T-cell (primary cell): ENCODE results near the gene PMEPA1. TPM values are rescaled to one million over a fixed set of nuclear protein-coding genes. Genes with fewer than 3 reads are reported as not detected.

Source experiments
- ATAC-seq, 4 experiments: fragments of 200-7000 bp in 3 of 4; fragments of 150-1000 bp in 1 of 4; cut with Tn5 transposase; replicated peaks in 1 of 4; 1 replicate in 3 of 4; 2 replicates in 1 of 4; pipeline ENCODE4 v1.10.0; 2021; ENCODE audit warnings: moderate library complexity in 3 of 4, mild to moderate bottlenecking in 2 of 4, moderate number of reproducible peaks in 1 of 4
- CTCF ChIA-PET, 2 donors: fragments of 300-600 bp; sonication (Branson Sonifier 250); formaldehyde crosslinking; loops; one replicate each; lab custom pipeline; 2022; ENCODE audit warnings: antibody characterized with exemption in 2 of 2; lab: Charles Lee
- POLR2A ChIA-PET, 2 donors: fragments of 300-600 bp; sonication (Branson Sonifier 250); formaldehyde crosslinking; loops; one replicate each; lab custom pipeline; 2022; ENCODE audit warnings: antibody characterized with exemption in 2 of 2; lab: Charles Lee
- DNase-seq, 35 experiments: peaks; one replicate each; pipeline versions ENCODE4 v3.0.0 to v3.0.0-alpha.2; 2013 to 2023
- H3K27ac ChIP-seq: one replicate; pipeline ENCODE4 v1.5.1; 2013; ENCODE audit warnings: low read length
- H3K27me3 ChIP-seq, 2 experiments: replicated peaks in 1 of 2; 1 replicate in 1 of 2; 2 replicates in 1 of 2; pipeline versions ENCODE4 v1.6.1 to v1.7.0; 2013; ENCODE audit warnings: low read length in 1 of 2, mixed read lengths in 1 of 2; ENCODE audit not compliant: control insufficient read depth in 2 of 2, insufficient read depth in 2 of 2; ENCODE audit errors: extremely low read depth in 1 of 2
- H3K36me3 ChIP-seq, 2 donors: 1 replicate in 1 of 2; 2 replicates in 1 of 2; pipeline versions ENCODE4 v1.6.1 to v1.7.0; 2013; ENCODE audit warnings: low read length in 1 of 2; ENCODE audit not compliant: control insufficient read depth in 2 of 2, insufficient read depth in 1 of 2; ENCODE audit errors: extremely low read depth in 1 of 2
- H3K4me1 ChIP-seq, 2 experiments: 1 replicate in 1 of 2; 2 replicates in 1 of 2; pipeline versions ENCODE4 v1.6.1 to v1.7.0; 2013; ENCODE audit warnings: low read length in 2 of 2, mixed read lengths in 1 of 2; ENCODE audit not compliant: insufficient read depth in 2 of 2, control insufficient read depth in 1 of 2; ENCODE audit errors: extremely low read depth in 1 of 2
- H3K4me3 ChIP-seq, 2 donors: 1 replicate in 1 of 2; 2 replicates in 1 of 2; pipeline versions ENCODE4 v1.5.1 to v1.7.0; 2013; ENCODE audit warnings: mild to moderate bottlenecking in 2 of 2, low read length in 1 of 2, moderate library complexity in 1 of 2; ENCODE audit not compliant: control insufficient read depth in 1 of 2; ENCODE audit errors: extremely low read depth in 1 of 2
- H3K9me3 ChIP-seq: 2 replicates; pipeline ENCODE4 v1.7.0; 2013
- H3K27ac Mint-ChIP-seq, 2 donors: one replicate each; pipeline ENCODE4 v1.8.0; 2020 to 2021; ENCODE audit warnings: mild to moderate bottlenecking in 2 of 2, mixed read lengths in 2 of 2
- H3K27me3 Mint-ChIP-seq, 2 donors: one replicate each; pipeline ENCODE4 v1.8.0; 2021 to 2022; ENCODE audit warnings: mixed read lengths in 2 of 2
- H3K36me3 Mint-ChIP-seq: one replicate; pipeline ENCODE4 v1.8.0; 2021; ENCODE audit warnings: mixed read lengths
- H3K4me1 Mint-ChIP-seq, 3 donors: one replicate each; pipeline ENCODE4 v1.8.0; 2020 to 2022; ENCODE audit warnings: mixed read lengths in 3 of 3, mild to moderate bottlenecking in 1 of 3
- H3K4me3 Mint-ChIP-seq, 3 donors: one replicate each; pipeline ENCODE4 v1.8.0; 2020 to 2022; ENCODE audit warnings: mild to moderate bottlenecking in 3 of 3, mixed read lengths in 3 of 3, moderate library complexity in 3 of 3
- H3K9me3 Mint-ChIP-seq, 3 donors: one replicate each; pipeline ENCODE4 v1.8.0; 2020 to 2022; ENCODE audit warnings: mixed read lengths in 3 of 3
- WGBS: methylation state at CpG from one replicate; pipeline ENCODE4 v1.1.5; 2013; ENCODE audit warnings: missing lambda C conversion rate; ENCODE audit not compliant: insufficient coverage; 5-methylcytosine and 5-hydroxymethylcytosine counted together
- total RNA-seq, 35 experiments: library from RNA in 6 of 35; stranded (reverse) in 6 of 35; fragments of 120-200 nt in 1 of 35; gene quantifications; one replicate each; pipeline versions ENCODE4 v1.2.1 to v1.2.4 and lab custom pipeline; 2013 to 2026

PMEPA1 gene
- total RNA-seq, 5 donors from 2014 or later (not counting 1 experiment from before 2014, with no cell fraction given) = 6.0 to 30.4 (median 21.7) TPM

DNA sequence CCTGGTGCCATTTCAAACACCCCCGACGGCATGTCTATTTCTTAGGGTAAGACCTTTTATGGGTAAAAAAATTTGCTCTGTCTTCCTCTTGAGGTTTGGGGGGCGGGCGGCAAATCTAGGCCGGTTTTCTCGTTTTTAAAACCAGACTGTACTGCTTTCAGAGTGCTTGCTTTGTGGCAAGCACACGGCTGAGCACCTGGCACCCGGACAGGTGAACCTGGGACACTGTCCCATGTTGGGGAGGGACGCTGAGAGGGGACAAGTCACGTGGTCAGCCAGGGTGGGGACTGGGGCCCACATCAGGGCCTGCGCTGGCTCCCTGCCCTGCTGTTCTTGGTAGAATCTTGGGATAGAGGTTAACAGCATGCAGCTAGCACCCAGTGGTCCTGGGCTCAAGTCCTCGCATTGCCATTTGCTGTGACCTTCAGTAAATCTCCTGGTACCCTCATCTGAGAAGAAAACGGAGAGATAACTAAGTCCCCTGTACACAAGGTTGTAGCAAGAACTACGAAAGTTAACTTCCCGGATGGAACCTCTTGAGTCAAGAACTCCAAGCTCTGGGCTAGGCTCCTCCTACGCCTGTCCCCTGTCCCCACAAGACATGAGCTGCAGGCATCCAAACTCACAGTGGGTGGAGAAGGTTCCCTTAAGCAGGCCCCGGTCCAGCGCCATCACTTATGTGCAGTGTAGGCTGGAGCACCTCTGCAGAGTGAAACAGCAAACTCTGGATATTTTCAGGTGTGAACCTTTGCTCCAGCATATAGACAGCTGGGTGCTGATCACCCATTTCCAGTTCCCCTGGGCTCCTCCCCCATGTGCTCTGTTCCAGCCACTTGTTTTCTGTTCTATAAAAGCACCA, 41.7 kb downstream of the PMEPA1 start:
- Histone ChIP-seq H3K4me3 (no peak overlapping the region), H3K4me1 (peaks cover 0 to 4% of the 10 kb centered on the region in 2 experiments), H3K27ac (no peak overlapping the region), H3K27me3 (peaks cover 0 to 10% of the 10 kb centered on the region in 2 experiments), H3K9me3 (no peaks in the 10 kb centered on the region), H3K36me3 (no peaks in the 10 kb centered on the region)
- DNase-seq = no peak
- ChIA-PET CTCF (interaction anchor here (1.0 to 1.4 kb wide), 2 partner anchors 45 to 46 kb away, joined by 3 read pairs; no protein-coding TSS in a partner anchor), POLR2A (no interaction called here)
- WGBS = 75% methylated on average over 16 of the region's 18 CpGs
- Mint-ChIP-seq H3K9me3 (no peaks in the 10 kb centered on the region), H3K27me3 (peaks cover 0 to 2% of the 10 kb centered on the region in 2 donors), H3K4me1 (peaks cover 0 to 3% (median 3%) of the 10 kb centered on the region in 3 donors), H3K4me3 (no peak overlapping the region), H3K27ac (peak overlapping the region in 1 of 2 donors; percentile 61), H3K36me3 (no peaks in the 10 kb centered on the region)
- ATAC-seq = no peak

DNA sequence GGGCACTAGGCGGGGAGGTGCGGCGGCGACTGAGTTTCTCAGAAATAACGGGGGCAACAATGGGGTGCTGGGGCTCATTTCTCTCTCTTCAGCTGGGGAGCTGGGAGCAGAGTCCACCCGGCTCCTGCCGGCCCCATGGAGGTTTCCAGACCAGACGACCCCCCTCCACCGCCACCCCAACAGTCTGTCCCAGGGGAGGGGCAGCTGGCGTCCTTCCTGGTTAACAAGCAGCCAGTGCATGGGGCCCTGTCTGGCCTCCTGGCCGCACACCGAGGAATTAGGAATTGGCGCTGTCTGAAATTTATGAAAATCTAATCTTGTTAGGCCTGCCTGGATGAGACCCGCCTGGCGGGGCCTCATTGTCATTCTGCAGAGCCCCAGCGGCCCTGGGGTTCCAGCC, 42.4 kb downstream of the PMEPA1 start:
- Histone ChIP-seq H3K4me1 (peaks cover 0 to 3% of the 10 kb centered on the region in 2 experiments), H3K36me3 (no peaks in the 10 kb centered on the region), H3K27me3 (peaks cover 0 to 8% of the 10 kb centered on the region in 2 experiments), H3K9me3 (no peaks in the 10 kb centered on the region), H3K27ac (no peak overlapping the region), H3K4me3 (no peak overlapping the region)
- POLR2A ChIA-PET = no interaction called here
- H3K9me3 Mint-ChIP-seq = no peaks in the 10 kb centered on the region
- H3K4me3 Mint-ChIP-seq = no peak overlapping the region
- CTCF ChIA-PET = no interaction called here
- no peaks in the 10 kb centered on the region for H3K36me3 Mint-ChIP-seq
- ATAC-seq (no peak), DNase-seq (no peak)
- peaks cover 0 to 2% of the 10 kb centered on the region in 2 donors for H3K27me3 Mint-ChIP-seq
- 89% methylated on average over 16 of the region's 16 CpGs for WGBS
- H3K27ac Mint-ChIP-seq = no peak overlapping the region
- H3K4me1 Mint-ChIP-seq = peaks cover 0 to 3% (median 2%) of the 10 kb centered on the region in 3 donors

DNA sequence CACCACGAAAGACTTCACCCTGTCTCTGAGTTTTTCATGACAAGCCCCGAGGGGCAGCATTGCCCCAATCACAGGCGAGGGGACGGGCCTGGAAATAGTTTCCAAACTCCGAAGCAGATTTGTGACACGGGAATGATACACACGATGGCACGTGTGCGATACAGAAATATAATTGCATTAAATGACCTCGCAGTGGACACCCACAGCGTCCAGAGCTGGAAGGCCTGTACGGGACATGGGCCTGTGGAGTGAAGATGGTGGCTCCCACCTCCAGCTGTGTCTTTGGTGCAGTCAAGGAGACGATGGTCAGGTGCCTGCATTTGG, 43.0 kb downstream of the PMEPA1 start:
- Mint-ChIP-seq H3K36me3 (no peaks in the 10 kb centered on the region), H3K27ac (no peak overlapping the region), H3K4me3 (no peak overlapping the region), H3K4me1 (no peaks in the 10 kb centered on the region), H3K27me3 (peaks cover 0 to 2% of the 10 kb centered on the region in 2 donors), H3K9me3 (no peaks in the 10 kb centered on the region)
- no peak overlapping the region for H3K4me3 ChIP-seq
- no peaks in the 10 kb centered on the region for H3K36me3 ChIP-seq
- ChIA-PET POLR2A (no interaction called here), CTCF (no interaction called here)
- H3K9me3 ChIP-seq = no peaks in the 10 kb centered on the region
- WGBS = 90% methylated on average over 12 of the region's 13 CpGs
- peaks cover 0 to 4% of the 10 kb centered on the region in 2 experiments for H3K27me3 ChIP-seq
- H3K4me1 ChIP-seq = no peaks in the 10 kb centered on the region
- DNase-seq (no peak), ATAC-seq (no peak)
- no peak overlapping the region for H3K27ac ChIP-seq

DNA sequence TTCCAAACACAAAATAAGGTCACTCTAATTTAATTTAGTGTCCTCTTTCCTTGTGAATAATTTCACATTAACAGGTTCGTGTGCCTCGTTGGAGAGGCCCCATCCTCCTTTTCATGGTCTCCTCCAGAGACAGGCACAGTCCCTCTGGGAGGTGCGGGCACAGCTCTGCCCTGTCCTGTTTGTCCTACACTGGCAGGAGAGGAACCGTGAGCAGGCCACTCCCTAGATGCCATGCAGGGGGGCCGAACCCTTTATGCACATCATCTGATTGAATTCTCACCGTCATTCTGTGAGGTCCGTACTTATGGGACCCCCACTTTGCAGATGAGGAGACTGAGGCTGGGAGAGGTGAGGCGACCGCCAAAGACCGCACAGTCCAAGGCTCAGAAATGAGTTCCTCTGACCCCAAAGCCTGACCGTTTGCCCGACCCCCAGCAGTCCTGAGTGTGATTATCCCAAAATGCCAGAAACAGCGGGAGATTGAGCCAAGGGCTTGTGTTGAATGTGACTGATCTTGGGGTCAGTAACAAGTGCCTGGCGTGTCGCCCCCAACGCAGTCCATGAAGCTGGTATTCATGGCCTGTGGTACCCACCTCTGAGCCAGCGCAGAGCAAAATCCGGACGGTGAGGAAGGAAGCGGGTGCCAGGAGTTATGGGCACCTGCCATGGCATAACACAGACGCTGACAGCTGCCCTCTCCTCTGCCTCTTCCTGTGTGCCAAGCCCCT, 43.5 kb downstream of the PMEPA1 start:
- Mint-ChIP-seq H3K9me3 (no peaks in the 10 kb centered on the region), H3K4me1 (no peaks in the 10 kb centered on the region), H3K27ac (no peak overlapping the region), H3K4me3 (no peak overlapping the region), H3K36me3 (no peaks in the 10 kb centered on the region), H3K27me3 (peaks cover 0 to 2% of the 10 kb centered on the region in 2 donors)
- H3K4me3 ChIP-seq = no peak overlapping the region
- ChIA-PET POLR2A (no interaction called here), CTCF (no interaction called here)
- no peaks in the 10 kb centered on the region for H3K36me3 ChIP-seq
- H3K4me1 ChIP-seq = no peaks in the 10 kb centered on the region
- 82% methylated on average over 16 of the region's 21 CpGs for WGBS
- ATAC-seq = no peak
- no peak for DNase-seq
- H3K27ac ChIP-seq = no peak overlapping the region
- no peaks in the 10 kb centered on the region for H3K9me3 ChIP-seq
- H3K27me3 ChIP-seq = peaks cover 0 to 4% of the 10 kb centered on the region in 2 experiments

DNA sequence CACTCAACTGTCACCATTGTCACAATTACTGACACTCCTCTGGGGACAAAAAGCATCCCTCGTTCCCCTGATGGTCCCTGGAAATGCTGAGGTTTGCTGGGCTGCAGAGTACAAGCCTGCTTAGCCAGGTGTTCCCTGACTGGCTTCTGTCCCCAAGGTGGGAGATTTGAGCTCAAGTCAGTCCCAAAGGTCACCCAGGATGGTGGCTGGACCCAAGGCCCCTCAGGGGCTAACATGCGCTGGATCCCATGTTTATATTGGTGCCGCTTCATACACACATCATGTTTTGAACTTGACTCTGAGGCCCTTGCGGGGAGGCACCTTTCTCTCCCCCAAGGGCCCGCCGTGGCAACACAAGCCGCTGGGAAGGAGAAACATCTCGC, 44.2 kb downstream of the PMEPA1 start:
- Mint-ChIP-seq H3K27ac (no peak overlapping the region), H3K4me1 (no peaks in the 10 kb centered on the region), H3K4me3 (no peak overlapping the region), H3K9me3 (no peaks in the 10 kb centered on the region), H3K27me3 (peaks cover 0 to 1% of the 10 kb centered on the region in 2 donors), H3K36me3 (no peaks in the 10 kb centered on the region)
- Histone ChIP-seq H3K4me3 (no peak overlapping the region), H3K27me3 (peaks cover 0 to 4% of the 10 kb centered on the region in 2 experiments), H3K27ac (no peak overlapping the region), H3K4me1 (no peaks in the 10 kb centered on the region), H3K9me3 (no peaks in the 10 kb centered on the region), H3K36me3 (no peaks in the 10 kb centered on the region)
- no peak for ATAC-seq
- CTCF ChIA-PET = interaction anchor here in 1 of 2 donors (0.6 kb wide), 1 partner anchor 1116 kb away, joined by 4 read pairs; no protein-coding TSS in a partner anchor
- 97% methylated on average over 3 of the region's 8 CpGs for WGBS
- no peak for DNase-seq
- POLR2A ChIA-PET = no interaction called here

DNA sequence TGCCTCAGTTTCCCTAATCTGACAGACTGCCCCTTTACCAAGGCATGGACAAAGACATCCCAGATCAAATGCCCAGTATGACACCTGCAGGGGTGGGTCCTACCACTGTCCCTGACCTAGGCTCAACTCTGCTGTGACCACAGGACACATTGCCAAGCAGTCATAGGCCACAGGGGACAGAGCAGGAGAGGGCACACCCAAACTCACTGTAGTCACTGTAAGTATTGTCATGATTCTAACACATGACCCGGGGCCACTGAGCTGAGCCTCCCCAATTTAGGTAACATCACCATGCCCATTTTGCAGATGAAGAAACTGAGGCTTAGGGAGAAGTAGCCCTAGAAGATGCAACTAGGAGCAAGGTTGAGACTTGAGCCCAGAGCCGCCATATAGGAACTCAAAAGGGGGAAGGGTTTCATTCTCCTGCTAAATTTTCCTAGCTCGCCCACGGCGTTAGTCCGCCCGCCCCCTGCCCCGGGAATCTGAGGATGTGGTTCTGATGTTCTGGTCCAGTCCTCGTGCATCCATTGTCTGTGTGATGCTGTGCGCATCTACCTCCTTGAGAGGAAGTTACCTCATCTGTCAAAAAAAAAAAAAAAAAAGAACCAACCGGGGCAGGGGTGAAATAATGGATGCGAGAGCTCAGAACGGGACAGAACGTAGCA, 44.8 kb downstream of the PMEPA1 start:
- no peak overlapping the region for H3K4me3 Mint-ChIP-seq
- Histone ChIP-seq H3K36me3 (no peaks in the 10 kb centered on the region), H3K9me3 (no peaks in the 10 kb centered on the region), H3K27me3 (peaks cover 0 to under 1% of the 10 kb centered on the region in 2 experiments), H3K27ac (no peak overlapping the region), H3K4me1 (no peaks in the 10 kb centered on the region), H3K4me3 (no peak overlapping the region)
- H3K4me1 Mint-ChIP-seq = peaks cover 0 to 4% (median 0%) of the 10 kb centered on the region in 3 donors
- DNase-seq (no peak), ATAC-seq (no peak)
- CTCF ChIA-PET = interaction anchor here in 1 of 2 donors (0.6 kb wide), 1 partner anchor 1115 kb away, joined by 4 read pairs; no protein-coding TSS in a partner anchor
- H3K27ac Mint-ChIP-seq = no peak overlapping the region
- POLR2A ChIA-PET = no interaction called here
- no peaks in the 10 kb centered on the region for H3K36me3 Mint-ChIP-seq
- 82% methylated on average over 9 of the region's 14 CpGs for WGBS
- H3K27me3 Mint-ChIP-seq = no peaks in the 10 kb centered on the region
- no peaks in the 10 kb centered on the region for H3K9me3 Mint-ChIP-seq
